ENCODE data around the gene NODAL. TPM values are rescaled to one million over a fixed set of nuclear protein-coding genes. Genes with fewer than 3 reads are reported as not detected.
"Not testable (repeated sequence)": the region's sequence is repeated elsewhere in the genome, so short reads cannot be mapped to it uniquely, and the experiment has no call there.

NODAL gene
- polyA plus RNA-seq = under 1 TPM; 0.04 to 0.20 TPM

- 8 to 13% methylated on average over 49 to 60 of the region's 60 CpGs for WGBS, 2 donors
- Histone ChIP-seq H3K27me3 (ENCODE audit: control insufficient read depth in 1 of 2, insufficient read depth in 2 of 2, low read length in 2 of 2) (peaks cover 0 to 10% of the 10 kb centered on the region in 2 donors), H3K27ac (ENCODE audit: low read depth in 2 of 2, low read length in 1 of 2) (no peak within 1 kb of the TSS), H3K36me3 (ENCODE audit: control insufficient read depth in 2 of 2, insufficient read depth in 2 of 2, low read length in 1 of 2) (no peaks in the 10 kb centered on the region), H3K4me1 (ENCODE audit: control insufficient read depth in 2 of 2, insufficient read depth in 2 of 2, low read length in 1 of 2) (peaks cover 4 to 15% of the 10 kb centered on the region in 2 donors), H3K4me3 (ENCODE audit: low read depth in 1 of 2, low read length in 2 of 2) (peak within 1 kb of the TSS in 1 of 2 donors; percentile 23), H3K9me3 (ENCODE audit: control insufficient read depth in 2 of 2, insufficient read depth in 1 of 2, low read depth in 1 of 2, low read length in 1 of 2) (no peaks in the 10 kb centered on the region)
These were observed at the start of gene NODAL for GRCh38 chr10:70441161-70441894. TSS of gene NODAL (minus strand) at chr10:70441681. CDS start at chr10:70441667, 14 bp downstream.

GRCh38 chr10:70490142-70490541 is 48.7 kb upstream of the NODAL start:
- Histone ChIP-seq H3K27ac (ENCODE audit: low read depth in 2 of 2, low read length in 1 of 2) (no peak overlapping the region), H3K4me3 (ENCODE audit: low read depth in 1 of 2, low read length in 2 of 2) (no peak overlapping the region), H3K9me3 (ENCODE audit: control insufficient read depth in 2 of 2, insufficient read depth in 1 of 2, low read depth in 1 of 2, low read length in 1 of 2) (no peaks in the 10 kb centered on the region), H3K4me1 (ENCODE audit: control insufficient read depth in 2 of 2, insufficient read depth in 2 of 2, low read length in 1 of 2) (peaks cover 2 to 3% of the 10 kb centered on the region in 2 donors), H3K36me3 (ENCODE audit: control insufficient read depth in 2 of 2, insufficient read depth in 2 of 2, low read length in 1 of 2) (peaks cover 0 to 2% of the 10 kb centered on the region in 2 donors), H3K27me3 (ENCODE audit: control insufficient read depth in 1 of 2, insufficient read depth in 2 of 2, low read length in 2 of 2) (no peaks in the 10 kb centered on the region)
- WGBS, 2 donors = 93% methylated on average over 4 of the region's 4 CpGs

DNA sequence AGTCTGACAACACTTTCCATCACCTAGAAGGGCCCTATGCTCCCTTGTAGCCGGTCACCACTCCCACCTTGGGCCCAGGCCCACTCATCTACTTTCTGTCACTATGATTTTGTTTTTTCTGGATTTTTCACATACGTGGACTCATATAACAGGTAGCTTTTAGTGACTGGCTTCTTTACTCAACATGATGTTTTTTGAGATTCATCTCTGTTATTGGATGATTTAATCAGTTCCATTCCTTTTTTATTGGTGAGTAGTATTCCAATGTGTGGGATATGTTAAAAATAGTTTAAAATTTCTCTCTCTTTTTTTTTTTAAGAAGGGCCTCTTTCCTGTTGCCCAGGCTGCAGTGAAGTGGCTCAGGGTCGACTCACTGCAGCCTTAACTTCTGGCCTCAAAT is 46.3 kb upstream of the NODAL start:
- Histone ChIP-seq H3K4me3 (ENCODE audit: low read depth in 1 of 2, low read length in 2 of 2) (no peak overlapping the region), H3K27me3 (ENCODE audit: control insufficient read depth in 1 of 2, insufficient read depth in 2 of 2, low read length in 2 of 2) (no peaks in the 10 kb centered on the region), H3K4me1 (ENCODE audit: control insufficient read depth in 2 of 2, insufficient read depth in 2 of 2, low read length in 1 of 2) (peaks cover 0 to 2% of the 10 kb centered on the region in 2 donors), H3K36me3 (ENCODE audit: control insufficient read depth in 2 of 2, insufficient read depth in 2 of 2, low read length in 1 of 2) (peaks cover 0 to 2% of the 10 kb centered on the region in 2 donors), H3K27ac (ENCODE audit: low read depth in 2 of 2, low read length in 1 of 2) (no peak overlapping the region), H3K9me3 (ENCODE audit: control insufficient read depth in 2 of 2, insufficient read depth in 1 of 2, low read depth in 1 of 2, low read length in 1 of 2) (no peaks in the 10 kb centered on the region)
- 83 to 90% methylated on average over 3 of the region's 3 CpGs for WGBS, 2 donors

DNA sequence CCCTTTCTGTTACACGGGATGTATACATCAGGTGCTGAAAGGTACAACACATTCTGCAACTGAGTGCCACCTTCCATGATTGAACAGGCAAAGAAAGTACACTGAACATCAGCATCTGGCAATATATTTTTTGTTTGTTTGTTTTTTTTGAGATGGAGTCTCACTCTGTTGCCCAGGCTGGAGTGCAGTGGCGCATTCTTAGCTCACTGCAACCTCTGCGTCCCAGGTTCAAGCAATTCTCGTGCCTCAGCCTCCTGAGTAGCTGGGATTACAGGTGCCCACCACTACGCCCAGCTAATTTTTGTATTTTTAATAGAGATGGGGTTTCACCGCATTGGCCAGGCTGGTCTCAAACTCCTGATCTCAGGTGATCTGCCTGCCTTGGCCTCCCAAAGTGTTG is 42.4 kb upstream of the NODAL start:
- not testable (repeated sequence) for H3K27me3 ChIP-seq (ENCODE audit: control insufficient read depth in 1 of 2, insufficient read depth in 2 of 2, low read length in 2 of 2); H3K36me3 ChIP-seq (ENCODE audit: control insufficient read depth in 2 of 2, insufficient read depth in 2 of 2, low read length in 1 of 2); H3K27ac ChIP-seq (ENCODE audit: low read depth in 2 of 2, low read length in 1 of 2); H3K9me3 ChIP-seq (ENCODE audit: control insufficient read depth in 2 of 2, insufficient read depth in 1 of 2, low read depth in 1 of 2, low read length in 1 of 2); H3K4me3 ChIP-seq (ENCODE audit: low read depth in 1 of 2, low read length in 2 of 2); H3K4me1 ChIP-seq (ENCODE audit: control insufficient read depth in 2 of 2, insufficient read depth in 2 of 2, low read length in 1 of 2)
- 91 to 95% methylated on average over 6 of the region's 6 CpGs for WGBS, 2 donors

GRCh38 chr10:70482982-70483760 is 41.7 kb upstream of the NODAL start:
- peaks cover under 1 to 9% of the 10 kb centered on the region in 2 donors for H3K4me1 ChIP-seq (ENCODE audit: control insufficient read depth in 2 of 2, insufficient read depth in 2 of 2, low read length in 1 of 2)
- WGBS, 2 donors = 54 to 73% methylated on average over 8 of the region's 8 CpGs
- peaks cover 0 to 2% of the 10 kb centered on the region in 2 donors for H3K36me3 ChIP-seq (ENCODE audit: control insufficient read depth in 2 of 2, insufficient read depth in 2 of 2, low read length in 1 of 2)
- no peak overlapping the region for H3K4me3 ChIP-seq (ENCODE audit: low read depth in 1 of 2, low read length in 2 of 2)
- peak overlapping the region in 1 of 2 donors; percentile 57 for H3K27ac ChIP-seq (ENCODE audit: low read depth in 2 of 2, low read length in 1 of 2)
- no peaks in the 10 kb centered on the region for H3K27me3 ChIP-seq (ENCODE audit: control insufficient read depth in 1 of 2, insufficient read depth in 2 of 2, low read length in 2 of 2)
- H3K9me3 ChIP-seq (ENCODE audit: control insufficient read depth in 2 of 2, insufficient read depth in 1 of 2, low read depth in 1 of 2, low read length in 1 of 2) = no peaks in the 10 kb centered on the region

DNA sequence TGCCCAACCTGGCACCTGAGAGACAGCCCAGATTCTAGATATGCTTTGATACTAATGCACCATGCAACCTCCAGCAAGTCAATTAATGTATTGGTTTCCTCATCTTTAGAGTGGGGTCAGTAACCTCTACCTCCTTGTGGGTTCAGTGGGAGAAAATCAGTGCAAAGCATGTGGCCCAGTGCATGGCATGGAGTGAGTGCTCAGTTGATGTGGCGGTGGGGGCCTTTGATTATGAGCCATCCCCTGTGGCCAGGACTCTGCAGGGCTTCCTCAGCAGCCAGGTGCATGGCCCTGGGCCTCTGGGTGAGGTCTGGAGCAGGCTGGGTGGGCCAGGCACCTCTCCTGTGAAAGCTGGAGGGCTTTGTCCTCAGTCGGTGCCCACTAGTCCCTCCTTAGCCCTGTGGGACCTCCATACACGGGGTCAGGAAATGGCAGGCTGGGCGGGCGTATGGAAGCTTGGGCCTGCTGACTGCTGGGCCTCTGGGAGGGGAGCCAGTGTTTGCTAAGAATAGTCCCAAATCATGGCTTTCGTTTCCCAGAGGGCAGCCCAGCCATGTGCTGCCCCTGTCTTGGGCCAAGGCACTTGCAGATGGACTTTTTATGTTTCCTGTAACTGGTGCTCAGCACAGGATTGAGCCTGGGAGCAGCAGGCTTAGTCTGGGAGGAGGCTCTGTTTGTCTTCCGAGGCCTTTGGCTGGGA is 40.5 kb upstream of the NODAL start:
- H3K9me3 ChIP-seq (ENCODE audit: control insufficient read depth in 2 of 2, insufficient read depth in 1 of 2, low read depth in 1 of 2, low read length in 1 of 2) = no peaks in the 10 kb centered on the region
- peak overlapping the region; percentile 8 to 33 for H3K27ac ChIP-seq (ENCODE audit: low read depth in 2 of 2, low read length in 1 of 2)
- peaks cover 0 to 2% of the 10 kb centered on the region in 2 donors for H3K36me3 ChIP-seq (ENCODE audit: control insufficient read depth in 2 of 2, insufficient read depth in 2 of 2, low read length in 1 of 2)
- no peak overlapping the region for H3K4me3 ChIP-seq (ENCODE audit: low read depth in 1 of 2, low read length in 2 of 2)
- 47 to 62% methylated on average over 7 of the region's 7 CpGs for WGBS, 2 donors
- H3K27me3 ChIP-seq (ENCODE audit: control insufficient read depth in 1 of 2, insufficient read depth in 2 of 2, low read length in 2 of 2) = no peaks in the 10 kb centered on the region
- H3K4me1 ChIP-seq (ENCODE audit: control insufficient read depth in 2 of 2, insufficient read depth in 2 of 2, low read length in 1 of 2) = peaks cover 4 to 17% of the 10 kb centered on the region in 2 donors

GRCh38 chr10:70481105-70481504 is 39.6 kb upstream of the NODAL start:
- Histone ChIP-seq H3K36me3 (ENCODE audit: control insufficient read depth in 2 of 2, insufficient read depth in 2 of 2, low read length in 1 of 2) (no peaks in the 10 kb centered on the region), H3K4me1 (ENCODE audit: control insufficient read depth in 2 of 2, insufficient read depth in 2 of 2, low read length in 1 of 2) (peaks cover 4 to 21% of the 10 kb centered on the region in 2 donors), H3K9me3 (ENCODE audit: control insufficient read depth in 2 of 2, insufficient read depth in 1 of 2, low read depth in 1 of 2, low read length in 1 of 2) (no peaks in the 10 kb centered on the region), H3K4me3 (ENCODE audit: low read depth in 1 of 2, low read length in 2 of 2) (no peak overlapping the region), H3K27ac (ENCODE audit: low read depth in 2 of 2, low read length in 1 of 2) (no peak overlapping the region), H3K27me3 (ENCODE audit: control insufficient read depth in 1 of 2, insufficient read depth in 2 of 2, low read length in 2 of 2) (no peaks in the 10 kb centered on the region)
- 73 to 80% methylated on average over 9 of the region's 9 CpGs for WGBS, 2 donors

GRCh38 chr10:70480239-70480861 is 38.9 kb upstream of the NODAL start:
- Histone ChIP-seq H3K4me3 (ENCODE audit: low read depth in 1 of 2, low read length in 2 of 2) (no peak overlapping the region), H3K4me1 (ENCODE audit: control insufficient read depth in 2 of 2, insufficient read depth in 2 of 2, low read length in 1 of 2) (peaks cover 4 to 22% of the 10 kb centered on the region in 2 donors), H3K36me3 (ENCODE audit: control insufficient read depth in 2 of 2, insufficient read depth in 2 of 2, low read length in 1 of 2) (no peaks in the 10 kb centered on the region), H3K27ac (ENCODE audit: low read depth in 2 of 2, low read length in 1 of 2) (no peak overlapping the region), H3K9me3 (ENCODE audit: control insufficient read depth in 2 of 2, insufficient read depth in 1 of 2, low read depth in 1 of 2, low read length in 1 of 2) (no peaks in the 10 kb centered on the region), H3K27me3 (ENCODE audit: control insufficient read depth in 1 of 2, insufficient read depth in 2 of 2, low read length in 2 of 2) (no peaks in the 10 kb centered on the region)
- 36 to 38% methylated on average over 9 of the region's 9 CpGs for WGBS, 2 donors

- Histone ChIP-seq H3K27ac (ENCODE audit: low read depth in 2 of 2, low read length in 1 of 2) (peak overlapping the region; percentile 11 to 33), H3K4me1 (ENCODE audit: control insufficient read depth in 2 of 2, insufficient read depth in 2 of 2, low read length in 1 of 2) (peaks cover 4 to 27% of the 10 kb centered on the region in 2 donors), H3K4me3 (ENCODE audit: low read depth in 1 of 2, low read length in 2 of 2) (peak overlapping the region in 1 of 2 donors; percentile 55), H3K9me3 (ENCODE audit: control insufficient read depth in 2 of 2, insufficient read depth in 1 of 2, low read depth in 1 of 2, low read length in 1 of 2) (no peaks in the 10 kb centered on the region), H3K27me3 (ENCODE audit: control insufficient read depth in 1 of 2, insufficient read depth in 2 of 2, low read length in 2 of 2) (no peaks in the 10 kb centered on the region), H3K36me3 (ENCODE audit: control insufficient read depth in 2 of 2, insufficient read depth in 2 of 2, low read length in 1 of 2) (no peaks in the 10 kb centered on the region)
- WGBS, 2 donors = 48 to 55% methylated on average over 8 of the region's 8 CpGs
These were observed 38.3 kb upstream of the NODAL start for GRCh38 chr10:70479626-70480238.

Measured in esophagus (tissue), 2 donors.